PFSK-1 (cell line): ENCODE results near the gene JUND.

Experiments used
- FOXP2 ChIP-seq: optimal IDR thresholded peaks from 2 replicates; pipeline ENCODE3; 2011; ENCODE audit warnings: borderline replicate concordance, control low read depth, inconsistent platforms; ENCODE audit not compliant: insufficient read depth; ENCODE audit errors: extremely low read length, extremely low read depth
- POLR2AphosphoS5 ChIP-seq: IDR thresholded peaks from 2 replicates; pipeline ENCODE4 v1.6.1; 2012; ENCODE audit warnings: low read depth, mild to moderate bottlenecking, control low read depth, low read length, moderate library complexity
- REST ChIP-seq, 2 experiments: IDR thresholded peaks; 2 replicates each; pipeline versions ENCODE4 v1.6.1 to v1.8.0; 2011 to 2012; ENCODE audit warnings: low read depth in 2 of 2, low read length in 2 of 2, control low read depth in 1 of 2, inconsistent platforms in 1 of 2, mild to moderate bottlenecking in 1 of 2, moderate library complexity in 1 of 2; ENCODE audit not compliant: insufficient read depth in 1 of 2
- SIN3A ChIP-seq: IDR thresholded peaks from 2 replicates; pipeline ENCODE4 v1.6.1; 2012; ENCODE audit warnings: mild to moderate bottlenecking, low read length, moderate library complexity, borderline replicate concordance; ENCODE audit not compliant: insufficient read depth
- TAF1 ChIP-seq: IDR thresholded peaks from 2 replicates; pipeline ENCODE4 v1.6.1; 2012; ENCODE audit warnings: low read length, control low read depth, borderline replicate concordance; ENCODE audit not compliant: insufficient read depth

- TF ChIP-seq SIN3A (no peak), POLR2AphosphoS5 (no peak; the same call in 1 of the 2 replicates), TAF1 (0 out of 2 replicates have a peak, but pooled peaks have one; percentile 36), REST (IDR thresholded peaks at IDR 0.05; ENCODE audit: insufficient read depth in 1 of 2, low read depth in 2 of 2, low read length in 2 of 2) (no peak), FOXP2 (no peak)
Observed at GRCh38 chr19:18322318-18322758, 40.9 kb upstream of the JUND start.
